A549 (cell line): ENCODE data around the gene SLC23A3.

Experiments
- EHMT2 ChIP-seq: fragments of 200-600 bp; sonication (generic); IDR thresholded peaks from 2 replicates; pipeline ENCODE4 v1.6.1; 2016; ENCODE audit warnings: antibody characterized with exemption, low read depth, mild to moderate bottlenecking, moderate library complexity
- EP300 ChIP-seq, 2 experiments: fragments of >200 bp; sonication (Bioruptor Twin); formaldehyde crosslinking; IDR thresholded peaks; 2 replicates in 1 of 2; 3 replicates in 1 of 2; pipeline ENCODE4 v1.6.1; 2016 to 2017
- FOSL2 ChIP-seq, 2 experiments: fragments of 450-650 bp in 1 of 2; fragments of >200 bp in 1 of 2; sonication (Bioruptor Twin) in 1 of 2; formaldehyde crosslinking; IDR thresholded peaks; 2 replicates each; pipeline versions ENCODE4 v1.5.0 to v1.6.1; 2016 to 2020; ENCODE audit warnings: mild to moderate bottlenecking in 1 of 2, moderate library complexity in 1 of 2
- GATA3 ChIP-seq: IDR thresholded peaks from 2 replicates; pipeline ENCODE4 v1.6.1; 2012; ENCODE audit warnings: borderline replicate concordance
- HOXA7 ChIP-seq: fragments of 250-450 bp; sonication (Bioruptor Pico); IDR thresholded peaks from 2 replicates; pipeline ENCODE4 v1.5.0; 2020; ENCODE audit warnings: mild to moderate bottlenecking, moderate library complexity
- POLR2A ChIP-seq: IDR thresholded peaks from 2 replicates; pipeline ENCODE4 v1.6.1; 2012; ENCODE audit warnings: mild to moderate bottlenecking, low read length
- RAD21 ChIP-seq, 2 experiments: fragments of >200 bp in 1 of 2; sonication (Bioruptor Twin) in 1 of 2; formaldehyde crosslinking in 1 of 2; IDR thresholded peaks in 1 of 2; conservative IDR thresholded peaks in 1 of 2; 2 replicates in 1 of 2; 3 replicates in 1 of 2; pipeline ENCODE4 v1.6.1; 2012 to 2018; ENCODE audit warnings: inconsistent platforms in 1 of 2
- REST ChIP-seq: fragments of 200-600 bp; sonication (generic); IDR thresholded peaks from 2 replicates; pipeline ENCODE4 v1.6.1; 2016; ENCODE audit warnings: antibody characterized with exemption, mild to moderate bottlenecking, moderate library complexity
- RFX5 ChIP-seq: fragments of 450-650 bp; IDR thresholded peaks from 2 replicates; pipeline ENCODE4 v1.7.1; 2014; ENCODE audit warnings: antibody characterized with exemption, mild to moderate bottlenecking, moderate library complexity
- USF2 ChIP-seq: fragments of 450-650 bp; IDR thresholded peaks from 2 replicates; pipeline ENCODE4 v1.6.1; 2014; ENCODE audit warnings: antibody characterized with exemption
- ZNF302 ChIP-seq: fragments of 250-450 bp; sonication (Bioruptor Pico); IDR thresholded peaks from 2 replicates; pipeline ENCODE4 v1.9.0; 2021; ENCODE audit warnings: inconsistent platforms, mild to moderate bottlenecking, moderate library complexity
- TF ChIP-seq, protein P1 (sequence below): fragments of >200 bp; sonication (Bioruptor Twin); formaldehyde crosslinking; IDR thresholded peaks from 3 replicates; pipeline ENCODE4 v1.5.1; 2016
- TF ChIP-seq, protein P2 (sequence below): IDR thresholded peaks from 2 replicates; pipeline ENCODE4 v1.6.1; 2012

DNA sequence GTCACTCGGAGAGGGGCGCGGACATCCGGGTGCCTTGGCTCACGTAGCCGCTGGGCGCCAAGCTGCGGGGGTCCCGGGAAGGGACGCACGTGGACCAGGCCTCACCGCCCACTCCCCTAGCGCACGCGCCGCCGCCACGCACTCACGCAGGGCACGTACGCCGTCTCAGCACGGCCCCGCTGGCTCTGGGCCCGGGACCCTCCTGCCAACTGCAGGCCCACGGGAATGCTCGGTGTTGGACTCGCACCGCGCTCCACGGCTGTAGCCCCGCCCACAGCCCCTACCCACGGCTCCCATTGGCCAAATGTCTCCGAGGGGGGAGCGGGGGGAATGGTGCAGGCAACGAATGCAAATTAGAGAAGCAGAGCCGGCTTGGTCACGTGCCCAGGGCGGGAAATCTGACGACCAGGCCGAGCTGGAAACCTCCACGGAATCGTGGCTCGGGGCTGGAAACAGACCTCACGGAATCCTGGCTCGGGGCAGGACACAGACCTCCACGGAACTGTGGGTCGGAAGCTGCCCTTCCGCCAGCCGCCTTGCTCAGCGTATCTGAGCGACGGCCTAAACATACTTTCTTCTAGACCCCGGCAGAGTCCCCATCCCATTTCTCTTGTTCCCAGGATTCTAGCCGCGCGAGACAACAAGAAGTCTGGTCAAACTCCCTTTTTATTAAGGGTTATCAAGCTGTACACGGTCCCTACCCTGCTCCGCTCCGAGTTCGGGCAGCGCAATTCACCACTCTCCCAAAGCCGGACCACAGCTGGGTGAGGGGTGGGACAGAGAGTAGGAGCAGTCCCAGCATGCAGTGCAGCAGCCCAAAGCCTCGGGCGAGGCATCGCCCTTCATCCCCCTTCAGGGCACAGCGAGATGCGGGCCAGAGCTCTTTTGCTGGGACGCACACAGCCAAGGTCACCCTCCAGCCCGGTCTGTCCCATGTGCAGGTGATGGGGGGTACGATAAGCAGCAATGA, 49.2 kb upstream of the SLC23A3 start, which contains the start of gene ABCB6:
- TF ChIP-seq, protein P1, sequence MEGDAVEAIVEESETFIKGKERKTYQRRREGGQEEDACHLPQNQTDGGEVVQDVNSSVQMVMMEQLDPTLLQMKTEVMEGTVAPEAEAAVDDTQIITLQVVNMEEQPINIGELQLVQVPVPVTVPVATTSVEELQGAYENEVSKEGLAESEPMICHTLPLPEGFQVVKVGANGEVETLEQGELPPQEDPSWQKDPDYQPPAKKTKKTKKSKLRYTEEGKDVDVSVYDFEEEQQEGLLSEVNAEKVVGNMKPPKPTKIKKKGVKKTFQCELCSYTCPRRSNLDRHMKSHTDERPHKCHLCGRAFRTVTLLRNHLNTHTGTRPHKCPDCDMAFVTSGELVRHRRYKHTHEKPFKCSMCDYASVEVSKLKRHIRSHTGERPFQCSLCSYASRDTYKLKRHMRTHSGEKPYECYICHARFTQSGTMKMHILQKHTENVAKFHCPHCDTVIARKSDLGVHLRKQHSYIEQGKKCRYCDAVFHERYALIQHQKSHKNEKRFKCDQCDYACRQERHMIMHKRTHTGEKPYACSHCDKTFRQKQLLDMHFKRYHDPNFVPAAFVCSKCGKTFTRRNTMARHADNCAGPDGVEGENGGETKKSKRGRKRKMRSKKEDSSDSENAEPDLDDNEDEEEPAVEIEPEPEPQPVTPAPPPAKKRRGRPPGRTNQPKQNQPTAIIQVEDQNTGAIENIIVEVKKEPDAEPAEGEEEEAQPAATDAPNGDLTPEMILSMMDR = no peak
- no peak for TF ChIP-seq RFX5
- TF ChIP-seq POLR2A = peak; percentile 94
- no peak for TF ChIP-seq REST
- TF ChIP-seq ZNF302 (CRISPR knock-in tag) = no peak
- TF ChIP-seq FOSL2 (IDR thresholded peaks at IDR 0.05) = no peak
- TF ChIP-seq FOSL2 (CRISPR knock-in tag; IDR thresholded peaks at IDR 0.05) = no peak
- TF ChIP-seq RAD21 (conservative IDR thresholded peaks at IDR 0.05 in 1 of 2, IDR thresholded peaks at IDR 0.05 in 1 of 2) = no peak
- TF ChIP-seq EP300 (IDR thresholded peaks at IDR 0.05) = no peak
- peak; percentile 57 for TF ChIP-seq GATA3
- no peak for TF ChIP-seq EHMT2
- TF ChIP-seq, protein P2, sequence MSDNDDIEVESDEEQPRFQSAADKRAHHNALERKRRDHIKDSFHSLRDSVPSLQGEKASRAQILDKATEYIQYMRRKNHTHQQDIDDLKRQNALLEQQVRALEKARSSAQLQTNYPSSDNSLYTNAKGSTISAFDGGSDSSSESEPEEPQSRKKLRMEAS = peak; percentile 97
- no peak for TF ChIP-seq HOXA7
- peak; percentile 95 for TF ChIP-seq USF2
